Natural killer cell (primary cell): ENCODE measurements around the gene AGPAT4. TPM values are rescaled to one million over a fixed set of nuclear protein-coding genes. Genes with fewer than 3 reads are reported as not detected.
A peak's percentile ranks its signal among the peaks of the same experiment; 100 is the strongest.

ENCODE experiments used
- ATAC-seq, 3 donors: fragments of 150-1000 bp in 2 of 3; fragments of 200-7000 bp in 1 of 3; cut with Tn5 transposase; 1 replicate in 1 of 3; 2 replicates in 2 of 3; pipeline ENCODE4 v1.10.0; 2021; ENCODE audit warnings: mild to moderate bottlenecking in 2 of 3, moderate library complexity in 2 of 3
- DNase-seq, 2 donors: peaks; one replicate each; pipeline versions ENCODE4 v3.0.0 to v3.0.0-alpha.2; 2013 to 2021; ENCODE audit warnings: mixed read lengths in 1 of 2
- H3K27ac ChIP-seq: one replicate; pipeline ENCODE4 v1.5.1; 2013; ENCODE audit warnings: mild to moderate bottlenecking, low read length
- H3K27me3 ChIP-seq: one replicate; pipeline ENCODE4 v1.6.1; 2013; ENCODE audit warnings: low read length; ENCODE audit not compliant: control insufficient read depth, insufficient read depth
- H3K36me3 ChIP-seq: one replicate; pipeline ENCODE4 v1.6.1; 2013; ENCODE audit warnings: low read length; ENCODE audit not compliant: control insufficient read depth, insufficient read depth
- H3K4me1 ChIP-seq: one replicate; pipeline ENCODE4 v1.6.1; 2013; ENCODE audit warnings: low read length; ENCODE audit not compliant: control insufficient read depth, insufficient read depth
- H3K4me3 ChIP-seq: one replicate; pipeline ENCODE4 v1.5.1; 2013; ENCODE audit warnings: low read length
- H3K9me3 ChIP-seq: one replicate; pipeline ENCODE4 v1.6.1; 2013; ENCODE audit warnings: low read length; ENCODE audit not compliant: control insufficient read depth, insufficient read depth
- H3K27ac Mint-ChIP-seq, 2 donors: one replicate each; pipeline ENCODE4 v1.8.0; 2022; ENCODE audit warnings: mild to moderate bottlenecking in 2 of 2, mixed read lengths in 2 of 2, moderate library complexity in 1 of 2
- H3K27me3 Mint-ChIP-seq, 2 donors: one replicate each; pipeline ENCODE4 v1.8.0; 2022; ENCODE audit warnings: low read depth in 2 of 2, mixed read lengths in 2 of 2
- H3K36me3 Mint-ChIP-seq: one replicate; pipeline ENCODE4 v1.8.0; 2022; ENCODE audit warnings: mixed read lengths
- H3K4me1 Mint-ChIP-seq, 2 donors: one replicate each; pipeline ENCODE4 v1.8.0; 2022; ENCODE audit warnings: mixed read lengths in 2 of 2
- H3K4me3 Mint-ChIP-seq: one replicate; pipeline ENCODE4 v1.8.0; 2022; ENCODE audit warnings: mild to moderate bottlenecking, moderate library complexity, mixed read lengths
- H3K9me3 Mint-ChIP-seq, 2 donors: one replicate each; pipeline ENCODE4 v1.8.0; 2022; ENCODE audit warnings: mixed read lengths in 2 of 2
- WGBS: methylation state at CpG from one replicate; pipeline ENCODE4 v1.1.7; 2013; ENCODE audit warnings: missing lambda C conversion rate; ENCODE audit not compliant: insufficient coverage; 5-methylcytosine and 5-hydroxymethylcytosine counted together
- intact Hi-C: fragments of 100-400 bp; cut with micrococcal nuclease; formaldehyde crosslinking; loops from one replicate; pipeline ENCODE4 v1.14.2; 2022
- total RNA-seq, 4 donors: library from RNA; stranded (reverse); fragments of 120-200 nt in 1 of 4; gene quantifications; one replicate each; pipeline versions ENCODE4 v1.2.3 to v1.2.4, GENCODE V29; 2013 to 2022
- TF ChIP-seq, protein P1 (sequence below): fragments of 200-600 bp; IDR thresholded peaks from one replicate; pipeline ENCODE4 v1.8.0; 2022; ENCODE audit warnings: antibody characterized with exemption

The AGPAT4 gene
- total RNA-seq, 3 donors from 2014 or later (not counting 1 experiment from before 2014, with no cell fraction given): 24.5 to 38.1 (median 25.8) TPM

DNA sequence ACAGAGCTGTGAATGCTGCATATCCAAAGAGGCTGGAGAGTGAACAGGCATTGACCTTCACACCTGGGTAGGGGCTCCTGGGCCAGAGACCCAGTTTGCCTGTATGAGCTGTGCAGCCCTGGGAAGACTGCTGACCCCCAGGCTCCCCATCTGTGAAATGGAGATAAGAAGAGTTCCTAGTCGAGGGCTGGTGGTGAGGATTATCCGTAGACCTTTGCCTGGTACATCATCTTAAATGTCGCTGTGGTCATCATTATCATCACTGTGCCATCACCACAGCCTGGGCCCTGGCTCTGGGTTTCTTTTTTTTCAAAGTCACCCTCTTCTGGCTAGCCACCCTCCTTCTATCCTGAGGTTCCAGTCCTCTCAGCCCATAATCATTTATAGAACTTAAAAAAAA is 12.0 kb downstream of the AGPAT4 start:
- no peak for DNase-seq
- Mint-ChIP-seq H3K27me3 (peaks cover 0 to 15% of the 10 kb centered on the region in 2 donors), H3K9me3 (no peaks in the 10 kb centered on the region), H3K27ac (no peak overlapping the region), H3K4me1 (peaks cover 29 to 40% of the 10 kb centered on the region in 2 donors), H3K36me3 (no peaks in the 10 kb centered on the region), H3K4me3 (no peak overlapping the region)
- Histone ChIP-seq H3K27me3 (no peaks in the 10 kb centered on the region), H3K9me3 (no peaks in the 10 kb centered on the region), H3K36me3 (peaks cover 2% of the 10 kb centered on the region), H3K4me1 (peaks cover 10% of the 10 kb centered on the region), H3K4me3 (no peak overlapping the region), H3K27ac (no peak overlapping the region)
- TF ChIP-seq, protein P1, sequence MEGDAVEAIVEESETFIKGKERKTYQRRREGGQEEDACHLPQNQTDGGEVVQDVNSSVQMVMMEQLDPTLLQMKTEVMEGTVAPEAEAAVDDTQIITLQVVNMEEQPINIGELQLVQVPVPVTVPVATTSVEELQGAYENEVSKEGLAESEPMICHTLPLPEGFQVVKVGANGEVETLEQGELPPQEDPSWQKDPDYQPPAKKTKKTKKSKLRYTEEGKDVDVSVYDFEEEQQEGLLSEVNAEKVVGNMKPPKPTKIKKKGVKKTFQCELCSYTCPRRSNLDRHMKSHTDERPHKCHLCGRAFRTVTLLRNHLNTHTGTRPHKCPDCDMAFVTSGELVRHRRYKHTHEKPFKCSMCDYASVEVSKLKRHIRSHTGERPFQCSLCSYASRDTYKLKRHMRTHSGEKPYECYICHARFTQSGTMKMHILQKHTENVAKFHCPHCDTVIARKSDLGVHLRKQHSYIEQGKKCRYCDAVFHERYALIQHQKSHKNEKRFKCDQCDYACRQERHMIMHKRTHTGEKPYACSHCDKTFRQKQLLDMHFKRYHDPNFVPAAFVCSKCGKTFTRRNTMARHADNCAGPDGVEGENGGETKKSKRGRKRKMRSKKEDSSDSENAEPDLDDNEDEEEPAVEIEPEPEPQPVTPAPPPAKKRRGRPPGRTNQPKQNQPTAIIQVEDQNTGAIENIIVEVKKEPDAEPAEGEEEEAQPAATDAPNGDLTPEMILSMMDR: no peak
- intact Hi-C loops: no loop called here
- WGBS: 97% methylated on average over 3 of the region's 3 CpGs
- ATAC-seq: no peak

DNA sequence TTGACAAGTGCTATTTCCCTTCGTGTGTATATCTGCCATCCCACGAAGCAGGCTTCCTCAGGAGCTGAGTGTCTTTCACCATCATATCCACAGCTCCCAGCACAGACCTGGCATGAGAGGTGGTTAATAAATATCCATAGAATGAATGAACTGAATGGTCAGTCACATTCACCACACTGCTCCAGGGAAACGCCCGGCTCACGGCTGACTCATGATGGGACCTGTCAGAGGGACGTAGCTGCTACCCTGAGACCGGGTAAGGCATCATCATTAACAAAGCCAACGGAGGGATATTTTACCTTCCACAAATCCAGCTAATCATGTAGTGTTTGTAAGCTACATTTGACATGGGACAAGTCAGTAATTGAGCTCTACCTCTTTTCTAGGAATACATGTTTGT is 12.5 kb downstream of the AGPAT4 start:
- peaks cover 13% of the 10 kb centered on the region for H3K4me1 ChIP-seq
- no peaks in the 10 kb centered on the region for H3K36me3 Mint-ChIP-seq
- peak overlapping the region in 1 of 2 donors; percentile 52 for H3K27ac Mint-ChIP-seq
- intact Hi-C loops: no loop called here
- no peak overlapping the region for H3K4me3 ChIP-seq
- H3K27me3 Mint-ChIP-seq: peaks cover 3 to 20% of the 10 kb centered on the region in 2 donors
- H3K9me3 Mint-ChIP-seq: no peaks in the 10 kb centered on the region
- H3K4me3 Mint-ChIP-seq: no peak overlapping the region
- H3K36me3 ChIP-seq: peaks cover 2% of the 10 kb centered on the region
- DNase-seq (no peak), ATAC-seq (no peak)
- H3K4me1 Mint-ChIP-seq: peaks cover 34 to 45% of the 10 kb centered on the region in 2 donors
- H3K27ac ChIP-seq: no peak overlapping the region
- H3K27me3 ChIP-seq: no peaks in the 10 kb centered on the region
- TF ChIP-seq, protein P1: no peak
- H3K9me3 ChIP-seq: no peaks in the 10 kb centered on the region
- WGBS: 98% methylated on average over 7 of the region's 8 CpGs

DNA sequence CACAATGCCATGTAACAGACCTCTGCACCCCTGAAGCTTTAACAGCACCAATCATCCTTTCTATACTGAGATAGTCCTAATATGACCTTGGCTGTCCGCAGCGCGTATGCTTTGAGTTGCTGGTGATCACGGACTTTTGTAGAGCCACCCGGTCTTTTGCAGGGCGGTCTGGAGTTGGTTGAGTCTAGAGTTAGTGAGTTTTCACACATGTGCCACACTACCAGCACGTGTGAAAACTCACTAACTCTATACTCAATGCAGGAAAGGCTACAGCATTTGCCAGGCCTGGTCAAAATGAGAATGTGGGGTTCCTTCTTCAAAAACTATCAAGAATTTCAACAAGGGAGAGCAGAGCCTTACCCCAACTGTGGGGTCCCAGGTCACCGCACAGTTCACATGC is 14.6 kb downstream of the AGPAT4 start:
- H3K27ac Mint-ChIP-seq: peak overlapping the region; percentile 22 to 38
- TF ChIP-seq, protein P1: no peak
- no peaks in the 10 kb centered on the region for H3K9me3 Mint-ChIP-seq
- H3K4me1 Mint-ChIP-seq: peaks cover 52 to 59% of the 10 kb centered on the region in 2 donors
- no peaks in the 10 kb centered on the region for H3K9me3 ChIP-seq
- peaks cover 2% of the 10 kb centered on the region for H3K36me3 ChIP-seq
- no peak overlapping the region for H3K4me3 ChIP-seq
- intact Hi-C loops: loop anchor here (2.0 kb wide), 1 partner anchor 15 kb away; the partner anchor contains the start of gene AGPAT4
- DNase-seq: no peak
- no peak overlapping the region for H3K4me3 Mint-ChIP-seq
- peak; percentile 59 to 65 (median 61) for ATAC-seq
- 84% methylated on average over 5 of the region's 8 CpGs for WGBS
- H3K27ac ChIP-seq: no peak overlapping the region
- H3K4me1 ChIP-seq: peaks cover 19% of the 10 kb centered on the region
- H3K36me3 Mint-ChIP-seq: no peaks in the 10 kb centered on the region
- H3K27me3 Mint-ChIP-seq: peaks cover 4 to 33% of the 10 kb centered on the region in 2 donors
- H3K27me3 ChIP-seq: no peaks in the 10 kb centered on the region
